CD8-positive, alpha-beta memory T cell (primary cell): ENCODE results near the gene CREG2. TPM values are rescaled to one million over a fixed set of nuclear protein-coding genes. Genes with fewer than 3 reads are reported as not detected.

ENCODE experiments used
- CTCF ChIA-PET: fragments of 350-600 bp; sonication (Branson Sonifier 250); formaldehyde crosslinking; loops from one replicate; lab custom pipeline; 2021; ENCODE audit warnings: antibody characterized with exemption; lab: Charles Lee
- POLR2A ChIA-PET: fragments of 350-600 bp; sonication (Branson Sonifier 250); formaldehyde crosslinking; loops from one replicate; lab custom pipeline; 2021; ENCODE audit warnings: antibody characterized with exemption; lab: Charles Lee
- DNase-seq, 5 donors: peaks; one replicate each; pipeline versions ENCODE4 v3.0.0 to v3.0.0-alpha.2; 2020 to 2022; ENCODE audit warnings: mixed read lengths in 1 of 5
- H3K27ac ChIP-seq: one replicate; pipeline ENCODE4 v1.7.0; 2013; ENCODE audit warnings: low read depth, mild to moderate bottlenecking, low read length, moderate library complexity
- H3K27me3 ChIP-seq: 2 replicates; pipeline ENCODE4 v1.7.0; 2013; ENCODE audit warnings: low read length, mild to moderate bottlenecking; ENCODE audit not compliant: insufficient read depth, poor library complexity, severe bottlenecking
- H3K36me3 ChIP-seq: 2 replicates; pipeline ENCODE4 v1.7.0; 2013; ENCODE audit warnings: mild to moderate bottlenecking, low read length, moderate library complexity; ENCODE audit not compliant: insufficient read depth
- H3K4me1 ChIP-seq: 2 replicates; pipeline ENCODE4 v1.7.0; 2013; ENCODE audit warnings: mild to moderate bottlenecking, low read length, moderate library complexity; ENCODE audit not compliant: insufficient read depth
- H3K4me3 ChIP-seq: 2 replicates; pipeline ENCODE4 v1.7.0; 2013; ENCODE audit warnings: mild to moderate bottlenecking, low read length
- H3K9me3 ChIP-seq: 2 replicates; pipeline ENCODE4 v1.7.0; 2013; ENCODE audit warnings: mild to moderate bottlenecking, low read length
- H3K27ac Mint-ChIP-seq, 8 donors: one replicate each; pipeline ENCODE4 v1.8.0; 2020 to 2021; ENCODE audit warnings: mixed read lengths in 8 of 8, mild to moderate bottlenecking in 6 of 8, inconsistent platforms in 3 of 8, moderate library complexity in 3 of 8
- H3K27me3 Mint-ChIP-seq, 2 donors: one replicate each; pipeline ENCODE4 v1.8.0; 2020 to 2021; ENCODE audit warnings: mixed read lengths in 2 of 2, mild to moderate bottlenecking in 1 of 2, moderate library complexity in 1 of 2
- H3K36me3 Mint-ChIP-seq, 3 donors: one replicate each; pipeline ENCODE4 v1.8.0; 2020 to 2021; ENCODE audit warnings: mixed read lengths in 3 of 3, inconsistent platforms in 1 of 3, mild to moderate bottlenecking in 1 of 3
- H3K4me1 Mint-ChIP-seq, 3 donors: one replicate each; pipeline ENCODE4 v1.8.0; 2020 to 2021; ENCODE audit warnings: mixed read lengths in 3 of 3, inconsistent platforms in 1 of 3, mild to moderate bottlenecking in 1 of 3
- H3K4me3 Mint-ChIP-seq, 7 donors: one replicate each; pipeline ENCODE4 v1.8.0; 2020 to 2021; ENCODE audit warnings: mixed read lengths in 7 of 7, mild to moderate bottlenecking in 6 of 7, moderate library complexity in 4 of 7, inconsistent platforms in 2 of 7
- H3K9me3 Mint-ChIP-seq, 5 donors: one replicate each; pipeline ENCODE4 v1.8.0; 2020 to 2022; ENCODE audit warnings: mixed read lengths in 5 of 5, mild to moderate bottlenecking in 3 of 5, moderate library complexity in 2 of 5, inconsistent platforms in 1 of 5
- polyA plus RNA-seq: library from polyadenylated mRNA; unstranded; fragments of 300-500 nt; fragmentation: Illumina TruSeq; gene quantifications from one replicate; pipeline ENCODE4 v1.2.3, GENCODE V29; 2021
- total RNA-seq, 2 experiments: library from RNA; stranded (reverse); gene quantifications; one replicate each; pipeline ENCODE4 v1.2.3, GENCODE V29; 2021

CREG2 gene
- total and polyA plus RNA-seq, 3 experiments from 2014 or later = not detected

DNA sequence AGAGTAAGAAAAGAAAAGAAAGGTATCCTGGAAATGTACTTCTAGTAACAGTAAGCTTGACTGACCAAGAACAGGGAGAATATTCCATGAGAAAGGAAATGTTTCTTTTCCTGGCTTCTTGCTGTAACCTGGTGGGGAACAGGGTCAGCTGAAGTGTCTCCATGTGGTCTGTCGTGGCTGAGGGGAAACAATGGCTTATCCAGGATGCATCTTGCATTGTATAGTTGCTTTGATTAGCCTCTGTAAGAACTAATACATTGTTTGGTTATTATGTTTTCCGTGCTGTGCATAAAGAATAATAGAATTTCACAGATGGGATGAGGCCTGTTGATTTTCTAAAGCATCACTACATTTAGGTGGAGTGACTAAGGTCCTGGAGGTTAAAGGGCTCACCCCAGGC, 4.9 kb downstream of the CREG2 start:
- H3K36me3 Mint-ChIP-seq = peaks cover 0 to 6% (median 0%) of the 10 kb centered on the region in 3 donors
- ChIA-PET CTCF (no interaction called here), POLR2A (no interaction called here)
- H3K9me3 ChIP-seq = no peaks in the 10 kb centered on the region
- H3K27me3 ChIP-seq = peaks cover 15% of the 10 kb centered on the region
- no peaks in the 10 kb centered on the region for H3K9me3 Mint-ChIP-seq
- H3K27ac Mint-ChIP-seq = no peak overlapping the region
- no peak overlapping the region for H3K4me3 Mint-ChIP-seq
- no peak overlapping the region for H3K4me3 ChIP-seq
- no peak for DNase-seq
- H3K27me3 Mint-ChIP-seq = peaks cover 26 to 37% of the 10 kb centered on the region in 2 donors
- H3K27ac ChIP-seq = no peak overlapping the region
- peaks cover 3 to 7% (median 5%) of the 10 kb centered on the region in 3 donors for H3K4me1 Mint-ChIP-seq
- peaks cover 9% of the 10 kb centered on the region for H3K4me1 ChIP-seq
- H3K36me3 ChIP-seq = no peaks in the 10 kb centered on the region

DNA sequence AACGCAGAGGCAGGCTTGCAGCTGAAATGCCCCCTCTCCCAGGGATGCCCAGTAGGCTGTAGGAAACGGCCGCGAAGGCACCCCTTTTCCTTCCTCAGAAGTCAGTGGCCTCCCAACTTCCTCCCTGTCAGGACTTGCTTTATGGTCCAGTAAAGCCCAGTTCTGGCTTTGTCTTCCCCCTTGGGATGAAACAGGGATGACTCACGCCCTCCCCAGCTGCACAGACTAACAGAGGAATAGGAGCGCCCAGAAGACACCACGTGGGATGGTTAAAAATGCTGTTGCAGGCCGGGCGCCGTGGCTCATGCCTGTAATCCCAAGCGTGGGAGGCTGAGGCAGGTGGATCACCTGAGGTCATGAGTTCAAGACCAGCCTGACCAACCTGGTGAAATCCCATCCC, 6.9 kb downstream of the CREG2 start:
- H3K4me3 Mint-ChIP-seq = no peak overlapping the region
- no peak for DNase-seq
- H3K4me1 Mint-ChIP-seq = peaks cover 0 to 1% (median 0%) of the 10 kb centered on the region in 3 donors
- H3K27ac Mint-ChIP-seq = no peak overlapping the region
- ChIA-PET CTCF (interaction anchor here (1.1 to 2.3 kb wide), 3 partner anchors 34 to 47 kb away, joined by 3 to 6 read pairs (median 3); no protein-coding TSS in a partner anchor), POLR2A (no interaction called here)
- H3K27me3 Mint-ChIP-seq = peaks cover 12 to 24% of the 10 kb centered on the region in 2 donors
- no peak overlapping the region for H3K27ac ChIP-seq
- no peaks in the 10 kb centered on the region for H3K36me3 ChIP-seq
- no peaks in the 10 kb centered on the region for H3K9me3 Mint-ChIP-seq
- no peak overlapping the region for H3K4me3 ChIP-seq
- peaks cover 0 to 6% (median 0%) of the 10 kb centered on the region in 3 donors for H3K36me3 Mint-ChIP-seq
- no peaks in the 10 kb centered on the region for H3K9me3 ChIP-seq
- no peaks in the 10 kb centered on the region for H3K27me3 ChIP-seq
- H3K4me1 ChIP-seq = no peaks in the 10 kb centered on the region

DNA sequence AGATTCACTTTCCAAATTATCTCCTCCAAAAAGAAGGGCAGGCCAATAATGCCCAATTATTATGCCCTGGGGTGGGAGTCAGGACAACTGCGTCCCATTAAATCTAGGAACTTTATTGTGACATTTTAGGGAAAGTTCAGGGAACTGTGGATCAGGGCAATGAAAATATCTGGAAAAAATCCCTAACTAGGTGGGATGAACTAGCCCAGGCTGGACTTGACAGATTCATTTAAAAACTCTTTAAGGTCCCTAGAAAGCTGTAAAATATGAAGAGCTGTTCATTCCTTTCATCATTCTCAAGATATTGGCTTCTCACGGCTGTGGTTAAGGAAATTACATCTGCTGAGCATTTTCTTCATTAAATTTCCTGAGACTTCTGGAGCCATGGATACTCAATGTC, 8.2 kb downstream of the CREG2 start:
- no peaks in the 10 kb centered on the region for H3K9me3 Mint-ChIP-seq

DNA sequence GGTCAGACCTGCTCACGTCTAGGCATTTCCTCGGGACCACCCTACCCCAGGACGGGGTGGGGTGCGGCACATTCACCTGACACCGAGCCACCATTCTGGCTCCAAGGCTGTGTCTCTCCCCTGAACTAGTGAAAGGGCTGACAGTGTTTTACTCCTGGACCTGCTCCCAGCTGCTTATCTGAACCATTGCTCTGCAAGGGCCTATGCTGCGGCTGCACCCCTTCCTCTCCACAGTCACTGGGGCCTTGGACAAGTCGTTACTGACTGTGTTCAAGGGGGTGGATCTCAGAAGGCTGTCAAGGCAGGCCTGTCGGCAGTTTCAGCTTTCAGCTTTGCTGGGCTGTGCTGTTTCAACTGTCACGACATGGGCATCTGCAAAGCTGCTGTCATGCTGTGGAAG, 11.7 kb downstream of the CREG2 start:
- CTCF ChIA-PET = no interaction called here
- Histone ChIP-seq H3K4me3 (no peak overlapping the region), H3K4me1 (peaks cover 9% of the 10 kb centered on the region), H3K27ac (no peak overlapping the region), H3K9me3 (no peaks in the 10 kb centered on the region), H3K36me3 (no peaks in the 10 kb centered on the region), H3K27me3 (no peaks in the 10 kb centered on the region)
- POLR2A ChIA-PET = interaction anchor here (0.5 kb wide), 1 partner anchor 147 kb away, joined by 5 read pairs; no protein-coding TSS in a partner anchor
- peaks cover 0 to 10% (median 0%) of the 10 kb centered on the region in 3 donors for H3K36me3 Mint-ChIP-seq
- peaks cover 0 to 11% (median 4%) of the 10 kb centered on the region in 5 donors for H3K9me3 Mint-ChIP-seq
- H3K27ac Mint-ChIP-seq = peak overlapping the region in 1 of 8 donors; percentile 69
- H3K27me3 Mint-ChIP-seq = peaks cover 0 to 4% of the 10 kb centered on the region in 2 donors
- H3K4me1 Mint-ChIP-seq = peaks cover 0 to 9% (median 0%) of the 10 kb centered on the region in 3 donors
- H3K4me3 Mint-ChIP-seq = no peak overlapping the region
- no peak for DNase-seq

More for the DNA sequence above, 8.2 kb downstream of the CREG2 start:
- Mint-ChIP-seq H3K27ac (no peak overlapping the region), H3K4me3 (no peak overlapping the region), H3K4me1 (peaks cover 0 to 9% (median 0%) of the 10 kb centered on the region in 3 donors), H3K27me3 (peaks cover 11 to 14% of the 10 kb centered on the region in 2 donors), H3K36me3 (peaks cover 0 to 6% (median 0%) of the 10 kb centered on the region in 3 donors)
- Histone ChIP-seq H3K36me3 (no peaks in the 10 kb centered on the region), H3K27ac (no peak overlapping the region), H3K4me1 (peaks cover 9% of the 10 kb centered on the region), H3K4me3 (no peak overlapping the region), H3K27me3 (no peaks in the 10 kb centered on the region), H3K9me3 (no peaks in the 10 kb centered on the region)
- DNase-seq = no peak
- ChIA-PET POLR2A (no interaction called here), CTCF (interaction anchor here (1.0 to 1.5 kb wide), 2 partner anchors 37 to 46 kb away, joined by 3 read pairs; no protein-coding TSS in a partner anchor)

DNA sequence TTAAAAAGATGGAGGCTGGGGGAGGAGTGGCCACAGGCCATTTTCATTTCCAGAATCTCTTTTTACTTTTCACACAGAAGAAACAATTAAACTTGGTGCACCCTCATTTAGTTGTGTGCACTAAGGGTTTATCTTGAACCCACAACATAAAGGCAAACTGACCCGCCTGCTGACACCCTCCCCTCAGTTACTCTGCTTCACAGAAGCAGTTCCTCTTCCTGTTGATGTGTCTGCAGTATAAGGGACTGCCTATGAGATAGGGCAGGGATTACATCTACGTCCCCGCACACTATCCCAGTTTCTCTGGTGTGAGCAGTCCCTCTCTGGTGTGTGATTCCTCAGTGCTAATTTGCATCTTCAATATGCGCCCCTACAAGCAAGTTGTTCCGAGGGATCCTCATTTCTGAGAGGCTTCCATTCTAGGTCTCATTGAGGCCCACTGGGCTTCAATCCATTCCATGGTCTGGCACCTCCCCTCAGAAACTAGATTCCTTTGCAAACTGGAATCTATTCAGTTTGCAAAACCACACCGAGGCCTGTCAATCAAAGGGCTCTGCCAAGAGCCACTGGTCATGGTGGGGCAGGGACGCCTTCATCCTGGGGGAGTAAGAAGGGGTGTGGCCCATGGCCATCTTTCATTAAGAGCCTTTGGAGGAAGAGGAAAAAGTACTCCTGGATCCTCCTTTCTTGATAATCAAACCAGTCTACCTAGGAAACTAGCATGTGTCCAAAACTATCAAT, 12.3 kb downstream of the CREG2 start:
- ChIA-PET CTCF (no interaction called here), POLR2A (interaction anchor here (0.5 kb wide), 1 partner anchor 146 kb away, joined by 5 read pairs; no protein-coding TSS in a partner anchor)
- Mint-ChIP-seq H3K4me1 (peaks cover 0 to 9% (median 0%) of the 10 kb centered on the region in 3 donors), H3K27me3 (peaks cover 0 to 2% of the 10 kb centered on the region in 2 donors), H3K36me3 (peaks cover 0 to 10% (median 0%) of the 10 kb centered on the region in 3 donors), H3K4me3 (no peak overlapping the region), H3K9me3 (peaks cover 0 to 11% (median 4%) of the 10 kb centered on the region in 5 donors), H3K27ac (peak overlapping the region in 1 of 8 donors; percentile 4)
- H3K36me3 ChIP-seq = no peaks in the 10 kb centered on the region
- peaks cover 9% of the 10 kb centered on the region for H3K4me1 ChIP-seq
- no peaks in the 10 kb centered on the region for H3K9me3 ChIP-seq
- H3K27ac ChIP-seq = no peak overlapping the region
- H3K4me3 ChIP-seq = no peak overlapping the region
- DNase-seq = no peak
- H3K27me3 ChIP-seq = no peaks in the 10 kb centered on the region

DNA sequence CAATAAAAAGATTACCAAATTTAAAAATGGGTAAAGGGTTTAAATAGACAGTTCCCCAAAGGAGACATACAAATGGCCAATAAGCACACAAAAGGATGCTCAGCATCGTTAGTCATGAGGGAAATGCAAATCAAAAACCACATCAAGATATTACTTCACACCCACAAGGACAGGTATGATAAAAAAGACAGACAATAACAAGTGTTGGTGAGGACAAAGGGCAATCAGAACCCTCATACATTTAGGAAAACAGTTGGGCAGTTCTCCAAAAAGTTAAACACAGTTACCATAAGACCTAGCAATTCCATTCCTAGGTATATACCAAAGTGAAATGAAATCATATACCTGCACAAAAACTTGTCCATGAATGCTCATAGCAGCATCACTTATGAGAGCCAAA, 14.5 kb downstream of the CREG2 start:
- peaks cover 0 to 10% (median 0%) of the 10 kb centered on the region in 3 donors for H3K36me3 Mint-ChIP-seq
- DNase-seq = no peak
- CTCF ChIA-PET = no interaction called here
- H3K27me3 ChIP-seq = no peaks in the 10 kb centered on the region
- no peak overlapping the region for H3K4me3 Mint-ChIP-seq
- peaks cover 9% of the 10 kb centered on the region for H3K4me1 ChIP-seq
- POLR2A ChIA-PET = no interaction called here
- H3K36me3 ChIP-seq = no peaks in the 10 kb centered on the region
- H3K9me3 ChIP-seq = no peaks in the 10 kb centered on the region
- H3K27me3 Mint-ChIP-seq = peaks cover 0 to 3% of the 10 kb centered on the region in 2 donors
- no peak overlapping the region for H3K27ac Mint-ChIP-seq
- peaks cover 0 to 11% (median 4%) of the 10 kb centered on the region in 5 donors for H3K9me3 Mint-ChIP-seq
- H3K4me3 ChIP-seq = no peak overlapping the region
- no peak overlapping the region for H3K27ac ChIP-seq
- H3K4me1 Mint-ChIP-seq = peaks cover 0 to 9% (median 0%) of the 10 kb centered on the region in 3 donors

DNA sequence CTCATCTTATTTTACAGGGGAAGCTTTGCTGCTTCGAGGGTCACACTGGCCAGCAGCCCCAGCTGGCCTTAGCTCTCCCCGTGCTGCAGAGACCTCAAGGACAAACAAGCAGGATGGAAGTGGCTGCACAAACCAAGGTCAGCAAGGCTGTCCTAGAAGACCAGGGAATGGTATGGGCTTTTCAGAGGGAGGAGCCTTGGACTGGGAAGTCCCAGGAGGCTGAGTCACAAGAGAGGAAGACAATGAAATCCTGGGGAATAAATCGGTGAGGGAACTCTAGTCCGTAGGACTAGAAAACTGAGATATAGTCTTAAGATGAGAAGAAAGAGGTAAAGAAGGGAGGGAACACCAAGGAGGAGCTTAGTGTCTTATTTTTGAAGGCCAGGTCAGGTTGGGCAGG, 15.7 kb downstream of the CREG2 start:
- no peak for DNase-seq
- ChIA-PET POLR2A (no interaction called here), CTCF (no interaction called here)
- no peak overlapping the region for H3K4me3 Mint-ChIP-seq
- Histone ChIP-seq H3K4me3 (no peak overlapping the region), H3K9me3 (no peaks in the 10 kb centered on the region), H3K27ac (no peak overlapping the region), H3K27me3 (no peaks in the 10 kb centered on the region), H3K4me1 (peaks cover 9% of the 10 kb centered on the region), H3K36me3 (no peaks in the 10 kb centered on the region)
- no peak overlapping the region for H3K27ac Mint-ChIP-seq
- H3K4me1 Mint-ChIP-seq = peaks cover 0 to 9% (median 0%) of the 10 kb centered on the region in 3 donors
- H3K9me3 Mint-ChIP-seq = peaks cover 0 to 11% (median 4%) of the 10 kb centered on the region in 5 donors
- H3K36me3 Mint-ChIP-seq = peaks cover 0 to 10% (median 0%) of the 10 kb centered on the region in 3 donors
- peaks cover 0 to 3% of the 10 kb centered on the region in 2 donors for H3K27me3 Mint-ChIP-seq

DNA sequence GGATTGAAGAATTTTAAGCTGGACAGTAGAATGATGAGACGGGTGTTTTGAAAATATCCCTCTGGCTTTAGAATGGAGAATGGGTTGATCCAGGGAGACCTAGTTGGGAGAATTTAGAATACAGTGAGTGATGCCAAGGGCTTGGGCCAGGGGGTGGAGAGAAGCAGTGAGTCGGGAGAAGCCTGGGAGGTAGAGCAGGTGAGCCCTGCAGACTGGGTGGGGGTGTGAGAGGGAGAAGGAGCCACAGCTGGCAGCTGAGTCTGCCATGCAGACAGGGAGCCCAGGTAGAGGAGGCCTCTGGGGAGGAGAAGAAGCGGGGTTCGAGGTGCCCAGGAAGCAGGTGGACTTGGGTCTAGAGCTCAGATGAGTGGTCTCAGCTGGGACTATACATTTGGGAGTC, 18.2 kb downstream of the CREG2 start:
- Histone ChIP-seq H3K36me3 (no peaks in the 10 kb centered on the region), H3K9me3 (no peaks in the 10 kb centered on the region), H3K4me1 (no peaks in the 10 kb centered on the region), H3K27me3 (no peaks in the 10 kb centered on the region), H3K4me3 (no peak overlapping the region), H3K27ac (no peak overlapping the region)
- H3K4me3 Mint-ChIP-seq = no peak overlapping the region
- ChIA-PET CTCF (no interaction called here), POLR2A (no interaction called here)
- no peak overlapping the region for H3K27ac Mint-ChIP-seq
- DNase-seq = no peak
- H3K36me3 Mint-ChIP-seq = peaks cover 0 to 10% (median 0%) of the 10 kb centered on the region in 3 donors
- H3K9me3 Mint-ChIP-seq = peaks cover 0 to 11% (median 4%) of the 10 kb centered on the region in 5 donors
- peaks cover 0 to 7% of the 10 kb centered on the region in 2 donors for H3K27me3 Mint-ChIP-seq
- no peaks in the 10 kb centered on the region for H3K4me1 Mint-ChIP-seq
